GM23338 (cell line): Measurements from ENCODE around the gene DSCAML1.

ENCODE experiments used
- CREB1 ChIP-seq: fragments of 250-450 bp; sonication (Bioruptor Pico); IDR thresholded peaks from 2 replicates; pipeline ENCODE4 v1.5.0; 2020; ENCODE audit warnings: low read depth, mild to moderate bottlenecking, moderate library complexity
- CTCF ChIP-seq, 2 experiments: fragments of 200-600 bp in 1 of 2; sonication (generic) in 1 of 2; conservative IDR thresholded peaks; 2 replicates each; pipeline versions ENCODE4 v1.5.1 to v1.6.1; 2016 to 2017; ENCODE audit warnings: antibody characterized with exemption in 2 of 2, low read depth in 2 of 2, mild to moderate bottlenecking in 2 of 2, moderate library complexity in 1 of 2
- ETS1 ChIP-seq: IDR thresholded peaks from 2 replicates; pipeline ENCODE4 v1.6.1; 2016; ENCODE audit warnings: antibody characterized with exemption
- EZH2 ChIP-seq: fragments of 200-600 bp; sonication (generic); IDR thresholded peaks from one replicate; pipeline ENCODE4 v1.8.0; 2017; ENCODE audit warnings: antibody characterized with exemption, mild to moderate bottlenecking, low read depth; ENCODE audit not compliant: unreplicated experiment
- EZH2phosphoT487 ChIP-seq: fragments of 200-600 bp; sonication (generic); IDR thresholded peaks from one replicate; pipeline ENCODE4 v1.8.1; 2018; ENCODE audit warnings: antibody characterized with exemption; ENCODE audit not compliant: unreplicated experiment
- JUNB ChIP-seq: IDR thresholded peaks from one replicate; pipeline ENCODE4 v1.6.1; 2016; ENCODE audit warnings: antibody characterized with exemption; ENCODE audit not compliant: unreplicated experiment
- NANOG ChIP-seq: IDR thresholded peaks from 2 replicates; pipeline ENCODE4 v1.6.1; 2016; ENCODE audit warnings: antibody characterized with exemption, borderline replicate concordance
- POLR2AphosphoS5 ChIP-seq: IDR thresholded peaks from 2 replicates; pipeline ENCODE4 v1.6.1; 2016; ENCODE audit warnings: antibody characterized with exemption, low read depth
- ZNF114 ChIP-seq: fragments of 250-450 bp; sonication (Bioruptor Pico); IDR thresholded peaks from 2 replicates; pipeline ENCODE4 v1.5.0; 2020; ENCODE audit warnings: mild to moderate bottlenecking, moderate library complexity
- ZNF331 ChIP-seq: fragments of 250-450 bp; sonication (Bioruptor Pico); IDR thresholded peaks from 2 replicates; pipeline ENCODE4 v1.5.0; 2020; ENCODE audit warnings: low read depth, mild to moderate bottlenecking, moderate library complexity
- TF ChIP-seq, protein P1 (sequence below): IDR thresholded peaks from one replicate; pipeline ENCODE4 v1.6.1; 2018; ENCODE audit warnings: antibody characterized with exemption; ENCODE audit not compliant: unreplicated experiment
- TF ChIP-seq, protein P2 (sequence below): fragments of 250-450 bp; sonication (Bioruptor Pico); IDR thresholded peaks from 2 replicates; pipeline ENCODE4 v1.5.0; 2020; ENCODE audit warnings: mild to moderate bottlenecking, moderate library complexity

DNA sequence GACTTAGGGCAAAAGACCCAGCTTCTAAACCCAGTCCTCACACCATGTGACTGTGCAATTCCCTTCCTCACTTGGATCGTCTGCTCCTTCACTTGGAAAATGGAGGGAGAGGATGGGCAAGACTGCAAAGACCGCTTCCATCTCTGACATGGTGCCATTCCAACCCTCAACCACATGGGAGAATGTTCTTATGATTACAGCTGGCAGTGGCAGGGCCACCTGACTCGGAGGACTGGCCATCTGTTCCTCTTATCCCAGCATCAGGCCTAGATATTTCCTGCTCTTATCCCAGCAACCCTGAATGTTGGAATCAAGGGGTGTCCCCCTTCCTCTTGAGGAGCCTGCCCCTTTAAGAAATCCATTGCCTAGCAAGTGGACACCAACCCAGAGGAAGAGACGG lies 15.4 kb downstream of the DSCAML1 start:
- TF ChIP-seq ETS1, result no peak
- no peak for TF ChIP-seq CTCF (conservative IDR thresholded peaks at IDR 0.05; ENCODE audit: low read depth in 2 of 2)
- no peak for TF ChIP-seq EZH2phosphoT487
- no peak for TF ChIP-seq CREB1
- no peak for TF ChIP-seq NANOG
- TF ChIP-seq, protein P1, sequence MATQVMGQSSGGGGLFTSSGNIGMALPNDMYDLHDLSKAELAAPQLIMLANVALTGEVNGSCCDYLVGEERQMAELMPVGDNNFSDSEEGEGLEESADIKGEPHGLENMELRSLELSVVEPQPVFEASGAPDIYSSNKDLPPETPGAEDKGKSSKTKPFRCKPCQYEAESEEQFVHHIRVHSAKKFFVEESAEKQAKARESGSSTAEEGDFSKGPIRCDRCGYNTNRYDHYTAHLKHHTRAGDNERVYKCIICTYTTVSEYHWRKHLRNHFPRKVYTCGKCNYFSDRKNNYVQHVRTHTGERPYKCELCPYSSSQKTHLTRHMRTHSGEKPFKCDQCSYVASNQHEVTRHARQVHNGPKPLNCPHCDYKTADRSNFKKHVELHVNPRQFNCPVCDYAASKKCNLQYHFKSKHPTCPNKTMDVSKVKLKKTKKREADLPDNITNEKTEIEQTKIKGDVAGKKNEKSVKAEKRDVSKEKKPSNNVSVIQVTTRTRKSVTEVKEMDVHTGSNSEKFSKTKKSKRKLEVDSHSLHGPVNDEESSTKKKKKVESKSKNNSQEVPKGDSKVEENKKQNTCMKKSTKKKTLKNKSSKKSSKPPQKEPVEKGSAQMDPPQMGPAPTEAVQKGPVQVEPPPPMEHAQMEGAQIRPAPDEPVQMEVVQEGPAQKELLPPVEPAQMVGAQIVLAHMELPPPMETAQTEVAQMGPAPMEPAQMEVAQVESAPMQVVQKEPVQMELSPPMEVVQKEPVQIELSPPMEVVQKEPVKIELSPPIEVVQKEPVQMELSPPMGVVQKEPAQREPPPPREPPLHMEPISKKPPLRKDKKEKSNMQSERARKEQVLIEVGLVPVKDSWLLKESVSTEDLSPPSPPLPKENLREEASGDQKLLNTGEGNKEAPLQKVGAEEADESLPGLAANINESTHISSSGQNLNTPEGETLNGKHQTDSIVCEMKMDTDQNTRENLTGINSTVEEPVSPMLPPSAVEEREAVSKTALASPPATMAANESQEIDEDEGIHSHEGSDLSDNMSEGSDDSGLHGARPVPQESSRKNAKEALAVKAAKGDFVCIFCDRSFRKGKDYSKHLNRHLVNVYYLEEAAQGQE, result no peak
- TF ChIP-seq POLR2AphosphoS5, result no peak
- no peak for TF ChIP-seq JUNB
- no peak for TF ChIP-seq EZH2
- no peak for TF ChIP-seq ZNF114 (CRISPR knock-in tag)
- TF ChIP-seq ZNF331, result no peak
- TF ChIP-seq, protein P2, sequence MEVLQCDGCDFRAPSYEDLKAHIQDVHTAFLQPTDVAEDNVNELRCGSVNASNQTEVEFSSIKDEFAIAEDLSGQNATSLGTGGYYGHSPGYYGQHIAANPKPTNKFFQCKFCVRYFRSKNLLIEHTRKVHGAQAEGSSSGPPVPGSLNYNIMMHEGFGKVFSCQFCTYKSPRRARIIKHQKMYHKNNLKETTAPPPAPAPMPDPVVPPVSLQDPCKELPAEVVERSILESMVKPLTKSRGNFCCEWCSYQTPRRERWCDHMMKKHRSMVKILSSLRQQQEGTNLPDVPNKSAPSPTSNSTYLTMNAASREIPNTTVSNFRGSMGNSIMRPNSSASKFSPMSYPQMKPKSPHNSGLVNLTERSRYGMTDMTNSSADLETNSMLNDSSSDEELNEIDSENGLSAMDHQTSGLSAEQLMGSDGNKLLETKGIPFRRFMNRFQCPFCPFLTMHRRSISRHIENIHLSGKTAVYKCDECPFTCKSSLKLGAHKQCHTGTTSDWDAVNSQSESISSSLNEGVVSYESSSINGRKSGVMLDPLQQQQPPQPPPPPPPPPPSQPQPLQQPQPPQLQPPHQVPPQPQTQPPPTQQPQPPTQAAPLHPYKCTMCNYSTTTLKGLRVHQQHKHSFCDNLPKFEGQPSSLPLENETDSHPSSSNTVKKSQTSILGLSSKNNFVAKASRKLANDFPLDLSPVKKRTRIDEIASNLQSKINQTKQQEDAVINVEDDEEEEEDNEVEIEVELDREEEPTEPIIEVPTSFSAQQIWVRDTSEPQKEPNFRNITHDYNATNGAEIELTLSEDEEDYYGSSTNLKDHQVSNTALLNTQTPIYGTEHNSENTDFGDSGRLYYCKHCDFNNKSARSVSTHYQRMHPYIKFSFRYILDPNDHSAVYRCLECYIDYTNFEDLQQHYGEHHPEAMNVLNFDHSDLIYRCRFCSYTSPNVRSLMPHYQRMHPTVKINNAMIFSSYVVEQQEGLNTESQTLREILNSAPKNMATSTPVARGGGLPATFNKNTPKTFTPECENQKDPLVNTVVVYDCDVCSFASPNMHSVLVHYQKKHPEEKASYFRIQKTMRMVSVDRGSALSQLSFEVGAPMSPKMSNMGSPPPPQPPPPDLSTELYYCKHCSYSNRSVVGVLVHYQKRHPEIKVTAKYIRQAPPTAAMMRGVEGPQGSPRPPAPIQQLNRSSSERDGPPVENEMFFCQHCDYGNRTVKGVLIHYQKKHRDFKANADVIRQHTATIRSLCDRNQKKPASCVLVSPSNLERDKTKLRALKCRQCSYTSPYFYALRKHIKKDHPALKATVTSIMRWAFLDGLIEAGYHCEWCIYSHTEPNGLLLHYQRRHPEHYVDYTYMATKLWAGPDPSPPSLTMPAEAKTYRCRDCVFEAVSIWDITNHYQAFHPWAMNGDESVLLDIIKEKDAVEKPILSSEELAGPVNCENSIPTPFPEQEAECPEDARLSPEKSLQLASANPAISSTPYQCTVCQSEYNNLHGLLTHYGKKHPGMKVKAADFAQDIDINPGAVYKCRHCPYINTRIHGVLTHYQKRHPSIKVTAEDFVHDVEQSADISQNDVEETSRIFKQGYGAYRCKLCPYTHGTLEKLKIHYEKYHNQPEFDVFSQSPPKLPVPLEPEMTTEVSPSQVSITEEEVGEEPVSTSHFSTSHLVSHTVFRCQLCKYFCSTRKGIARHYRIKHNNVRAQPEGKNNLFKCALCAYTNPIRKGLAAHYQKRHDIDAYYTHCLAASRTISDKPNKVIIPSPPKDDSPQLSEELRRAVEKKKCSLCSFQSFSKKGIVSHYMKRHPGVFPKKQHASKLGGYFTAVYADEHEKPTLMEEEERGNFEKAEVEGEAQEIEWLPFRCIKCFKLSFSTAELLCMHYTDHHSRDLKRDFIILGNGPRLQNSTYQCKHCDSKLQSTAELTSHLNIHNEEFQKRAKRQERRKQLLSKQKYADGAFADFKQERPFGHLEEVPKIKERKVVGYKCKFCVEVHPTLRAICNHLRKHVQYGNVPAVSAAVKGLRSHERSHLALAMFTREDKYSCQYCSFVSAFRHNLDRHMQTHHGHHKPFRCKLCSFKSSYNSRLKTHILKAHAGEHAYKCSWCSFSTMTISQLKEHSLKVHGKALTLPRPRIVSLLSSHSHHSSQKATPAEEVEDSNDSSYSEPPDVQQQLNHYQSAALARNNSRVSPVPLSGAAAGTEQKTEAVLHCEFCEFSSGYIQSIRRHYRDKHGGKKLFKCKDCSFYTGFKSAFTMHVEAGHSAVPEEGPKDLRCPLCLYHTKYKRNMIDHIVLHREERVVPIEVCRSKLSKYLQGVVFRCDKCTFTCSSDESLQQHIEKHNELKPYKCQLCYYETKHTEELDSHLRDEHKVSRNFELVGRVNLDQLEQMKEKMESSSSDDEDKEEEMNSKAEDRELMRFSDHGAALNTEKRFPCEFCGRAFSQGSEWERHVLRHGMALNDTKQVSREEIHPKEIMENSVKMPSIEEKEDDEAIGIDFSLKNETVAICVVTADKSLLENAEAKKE (CRISPR knock-in tag), result no peak
